ENCODE results near the gene PTPN18. TPM values are rescaled to one million over a fixed set of nuclear protein-coding genes. Genes with fewer than 3 reads are reported as not detected.

The PTPN18 gene
- total RNA-seq, 1 experiment from 2014 or later: 16.3 TPM

GRCh38 chr2:130365075-130365474, 9.2 kb downstream of the PTPN18 start:
- no peaks in the 10 kb centered on the region for H3K79me1 ChIP-seq (ENCODE audit: insufficient read depth, low read depth, low read length, poor library complexity, severe bottlenecking)
- H2BK120ac ChIP-seq (ENCODE audit: low read depth, low read length, poor library complexity, severe bottlenecking): no peak overlapping the region
- H2BK5ac ChIP-seq (ENCODE audit: insufficient read length, low read length): no peak overlapping the region
- no peak overlapping the region for H2BK12ac ChIP-seq (ENCODE audit: insufficient read length, low read depth, low read length)
- no peak overlapping the region for H4K91ac ChIP-seq (ENCODE audit: insufficient read length, low read depth, low read length)
- H3K18ac ChIP-seq (ENCODE audit: insufficient read length, low read depth, low read length): no peak overlapping the region
- H3K4me1 ChIP-seq (ENCODE audit: insufficient read depth, low read length): no peaks in the 10 kb centered on the region; the same call in 1 of the 2 replicates
- H3K27me3 ChIP-seq (ENCODE audit: insufficient read depth, low read length): no peaks in the 10 kb centered on the region
- H3T11ph ChIP-seq (ENCODE audit: low read length): no peak overlapping the region
- Mint-ChIP-seq H3K4me1 (peaks cover 14% of the 10 kb centered on the region in 2 experiments), H3K4me3 (no peak overlapping the region), H3K36me3 (ENCODE audit: insufficient read depth in 1 of 3, low read depth in 3 of 3) (peaks cover 0 to 8% (median 0%) of the 10 kb centered on the region in 3 experiments; a peak in 3 of 7 replicates), H3K9me3 (peaks cover 2 to 3% of the 10 kb centered on the region in 2 experiments; a peak in 3 of 5 replicates), H3K27me3 (ENCODE audit: low read depth) (peaks cover 6% of the 10 kb centered on the region), H3K27ac (no peak overlapping the region)
- no peak overlapping the region for H3K14ac ChIP-seq (ENCODE audit: insufficient read depth, low read length)
- no peak for DNase-seq
- no CpG with 5 or more reads among the region's 2 CpGs for WGBS (ENCODE audit: extremely low coverage, insufficient read length, low lambda C conversion rate)
- no peak for TF ChIP-seq CTCF (conservative IDR thresholded peaks at IDR 0.05)
- no peak overlapping the region for H2AFZ ChIP-seq (ENCODE audit: low read length)
- H3K4ac ChIP-seq (ENCODE audit: low read depth, low read length): no peak overlapping the region
- no peaks in the 10 kb centered on the region for H3K9me3 ChIP-seq (ENCODE audit: control insufficient read depth, low read depth, low read length)
- no peak overlapping the region for H2BK15ac ChIP-seq (ENCODE audit: low read depth, low read length)
- no peak overlapping the region for H3K9ac ChIP-seq (ENCODE audit: extremely low read depth, insufficient read length, low read length)
- H4K20me1 ChIP-seq (ENCODE audit: control insufficient read depth, insufficient read depth, insufficient read length): no peaks in the 10 kb centered on the region
- H4K5ac ChIP-seq (ENCODE audit: insufficient read length, low read depth, low read length): no peak overlapping the region
- H3K79me2 ChIP-seq (ENCODE audit: insufficient read depth, low read length): no peaks in the 10 kb centered on the region
- no peak overlapping the region for H3K56ac ChIP-seq (ENCODE audit: insufficient read length, low read depth, low read length)
- H3K23me2 ChIP-seq (ENCODE audit: insufficient read length, low read depth, low read length, poor library complexity, severe bottlenecking): no peaks in the 10 kb centered on the region
- no peak overlapping the region for H3K27ac ChIP-seq (ENCODE audit: insufficient read length, low read depth, low read length)
- no peak overlapping the region for H4K8ac ChIP-seq (replicated peaks; ENCODE audit: insufficient read length, low read depth, low read length)
- no peak overlapping the region for H3K23ac ChIP-seq (ENCODE audit: insufficient read length, low read depth, low read length)
- no peak overlapping the region for H3K4me2 ChIP-seq (ENCODE audit: insufficient read depth, insufficient read length, low read length)
- no peak overlapping the region for H2AK5ac ChIP-seq (ENCODE audit: insufficient read length, low read length)
- H2BK20ac ChIP-seq (ENCODE audit: low read depth, low read length, poor library complexity, severe bottlenecking): no peak overlapping the region
